GM12878 (cell line): Measurements from ENCODE around the gene S1PR2. TPM values are rescaled to one million over a fixed set of nuclear protein-coding genes. Genes with fewer than 3 reads are reported as not detected.
A peak's percentile ranks its signal among the peaks of the same experiment; 100 is the strongest.

Source experiments
- ASH2L ChIP-seq: fragments of 300-600, 200-600 bp; sonication (generic); IDR thresholded peaks from 2 replicates; pipeline ENCODE4 v1.6.1; 2017; ENCODE audit warnings: low read depth, mild to moderate bottlenecking, borderline replicate concordance
- BCL11A ChIP-seq: IDR thresholded peaks from 2 replicates; pipeline ENCODE4 v1.6.1; 2011; ENCODE audit warnings: low read depth, low read length
- CHD1 ChIP-seq: IDR thresholded peaks from 2 replicates; pipeline ENCODE4 v1.6.1; 2012; ENCODE audit warnings: low read depth, low read length, improper control_type of control experiment
- CHD4 ChIP-seq: fragments of 200-600 bp; sonication (generic); IDR thresholded peaks from 2 replicates; pipeline ENCODE4 v1.6.1; 2016; ENCODE audit warnings: mild to moderate bottlenecking
- CREM ChIP-seq: IDR thresholded peaks from 2 replicates; pipeline ENCODE4 v1.6.1; 2014; ENCODE audit warnings: antibody characterized with exemption, low read depth
- EP300 ChIP-seq, 2 experiments: fragments of 150-350 bp in 1 of 2; IDR thresholded peaks; 2 replicates each; pipeline ENCODE4 v1.6.1; 2011 to 2012; ENCODE audit warnings: low read depth in 2 of 2, low read length in 2 of 2, borderline replicate concordance in 1 of 2, improper control_type of control experiment in 1 of 2, inconsistent platforms in 1 of 2; ENCODE audit not compliant: control insufficient read depth in 1 of 2
- HDAC2 ChIP-seq: fragments of 200-600 bp; sonication (generic); IDR thresholded peaks from 2 replicates; pipeline ENCODE4 v1.6.1; 2017
- HDAC6 ChIP-seq: fragments of 200-600 bp; sonication (generic); IDR thresholded peaks from one replicate; pipeline ENCODE4 v1.8.0; 2017; ENCODE audit warnings: antibody characterized with exemption; ENCODE audit not compliant: unreplicated experiment
- KAT2A ChIP-seq: conservative IDR thresholded peaks from 2 replicates; pipeline ENCODE4 v1.6.1; 2011; ENCODE audit warnings: low read depth, low read length; ENCODE audit not compliant: control insufficient read depth
- MXI1 ChIP-seq: fragments of 150-350 bp; IDR thresholded peaks from 2 replicates; pipeline ENCODE4 v1.6.1; 2011; ENCODE audit warnings: low read depth, mild to moderate bottlenecking, inconsistent platforms, low read length, improper control_type of control experiment
- NFYB ChIP-seq: IDR thresholded peaks from 2 replicates; pipeline ENCODE4 v1.6.1; 2011; ENCODE audit warnings: low read depth, mild to moderate bottlenecking, low read length, improper control_type of control experiment, moderate library complexity; ENCODE audit not compliant: insufficient read depth
- PAX5 ChIP-seq: IDR thresholded peaks from 2 replicates; pipeline ENCODE4 v1.6.1; 2011; ENCODE audit warnings: low read depth, low read length, borderline replicate concordance
- RCOR1 ChIP-seq: conservative IDR thresholded peaks from 2 replicates; pipeline ENCODE4 v1.6.1; 2012; ENCODE audit warnings: low read depth, low read length, improper control_type of control experiment
- RELA ChIP-seq: fragments of 450-650 bp; IDR thresholded peaks from 2 replicates; pipeline ENCODE4 v1.8.0; 2014; ENCODE audit warnings: borderline replicate concordance; ENCODE audit not compliant: partially characterized antibody
- SP1 ChIP-seq: IDR thresholded peaks from one replicate; pipeline ENCODE4 v1.6.1; 2011; ENCODE audit warnings: low read depth, low read length
- USF2 ChIP-seq: IDR thresholded peaks from 2 replicates; pipeline ENCODE4 v1.6.1; 2011; ENCODE audit warnings: low read depth, low read length, improper control_type of control experiment, borderline replicate concordance
- WRNIP1 ChIP-seq: IDR thresholded peaks from 2 replicates; pipeline ENCODE4 v1.6.1; 2011; ENCODE audit warnings: low read depth, low read length, improper control_type of control experiment, borderline replicate concordance
- ZNF274 ChIP-seq: IDR thresholded peaks from one replicate; pipeline ENCODE4 v1.8.0; 2011; ENCODE audit not compliant: insufficient read length, insufficient read depth
- polyA plus RNA-seq, 11 experiments: library from polyadenylated mRNA; depleted of rRNA in 4 of 11; unstranded in 6 of 11; stranded (reverse) in 5 of 11; fragments of >200 nt; fragmentation: Nextera tagmentation in 4 of 11; fragmentation: Illumina TruSeq in 1 of 11; extraction: Ambion mirVana in 4 of 11; extraction: Trizol in 1 of 11; gene quantifications; 1 replicate in 1 of 11; 2 replicates in 10 of 11; pipeline versions ENCODE4 v1.2.1 to v1.2.3, GENCODE V29; 2011 to 2016; ENCODE audit warnings: inconsistent platforms in 2 of 11, missing spikeins in 2 of 11, low read depth in 1 of 11
- total RNA-seq, 4 experiments: library from RNA; depleted of rRNA in 3 of 4; stranded (reverse); fragments of >200 nt in 3 of 4; fragmentation: Illumina TruSeq in 1 of 4; extraction: Trizol in 1 of 4; gene quantifications; 2 replicates each; pipeline versions ENCODE4 v1.2.1 to v1.2.3, GENCODE V29; 2013 to 2021
- TF ChIP-seq, protein P1 (sequence below): IDR thresholded peaks from 2 replicates; pipeline ENCODE4 v1.6.1; 2012; ENCODE audit warnings: low read depth, low read length, improper control_type of control experiment
- TF ChIP-seq, protein P2 (sequence below): fragments of 450-650 bp; IDR thresholded peaks from 2 replicates; pipeline ENCODE4 v1.6.1; 2017; ENCODE audit warnings: mild to moderate bottlenecking, moderate library complexity
- TF ChIP-seq, protein P3 (sequence below): fragments of 450-650 bp; IDR thresholded peaks from 2 replicates; pipeline ENCODE4 v1.6.1; 2016; ENCODE audit warnings: mild to moderate bottlenecking, moderate library complexity, borderline replicate concordance

The S1PR2 gene
- total and polyA plus RNA-seq, 10 of the 15 experiments (the other 5 are each of a cell fraction or from before 2014, with no cell fraction given) = 4.9 to 26.8 (median 11.6) TPM

DNA sequence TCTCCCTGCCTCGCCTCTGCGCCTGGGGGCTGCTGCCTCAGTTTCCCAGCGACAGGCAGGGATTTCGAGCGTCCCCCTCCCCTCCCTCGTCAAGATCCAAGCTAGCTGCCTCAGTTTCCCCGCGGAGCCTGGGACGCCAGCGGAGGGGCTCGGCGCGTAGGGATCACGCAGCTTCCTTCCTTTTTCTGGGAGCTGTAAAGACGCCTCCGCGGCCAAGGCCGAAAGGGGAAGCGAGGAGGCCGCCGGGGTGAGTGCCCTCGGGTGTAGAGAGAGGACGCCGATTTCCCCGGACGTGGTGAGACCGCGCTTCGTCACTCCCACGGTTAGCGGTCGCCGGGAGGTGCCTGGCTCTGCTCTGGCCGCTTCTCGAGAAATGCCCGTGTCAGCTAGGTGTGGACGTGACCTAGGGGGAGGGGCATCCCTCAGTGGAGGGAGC, 39.1 kb upstream of the S1PR2 start (continued):
- TF ChIP-seq CHD4 (no peak; the same call in 1 of the 2 replicates), PAX5 (peak; percentile 75; the same call in 1 of the 2 replicates), CHD1 (0 out of 2 replicates have a peak, but pooled peaks have one; percentile 35), ZNF274 (no peak), NFYB (no peak), EP300 (IDR thresholded peaks at IDR 0.05; ENCODE audit: borderline replicate concordance in 1 of 2, control insufficient read depth in 1 of 2, low read depth in 2 of 2, low read length in 2 of 2) (peak; percentile 48 to 64; a peak in 3 of 4 replicates), KAT2A (no peak), HDAC6 (no peak), RELA (peak; percentile 30), HDAC2 (no peak), SP1 (peak; percentile 69), MXI1 (peak; percentile 41; the same call in 1 of the 2 replicates), RCOR1 (peak; percentile 92; the same call in 1 of the 2 replicates), ASH2L (no peak), USF2 (no peak), WRNIP1 (no peak; the same call in 1 of the 2 replicates), BCL11A (peak; percentile 78), CREM (peak; percentile 78)
- TF ChIP-seq, protein P1, sequence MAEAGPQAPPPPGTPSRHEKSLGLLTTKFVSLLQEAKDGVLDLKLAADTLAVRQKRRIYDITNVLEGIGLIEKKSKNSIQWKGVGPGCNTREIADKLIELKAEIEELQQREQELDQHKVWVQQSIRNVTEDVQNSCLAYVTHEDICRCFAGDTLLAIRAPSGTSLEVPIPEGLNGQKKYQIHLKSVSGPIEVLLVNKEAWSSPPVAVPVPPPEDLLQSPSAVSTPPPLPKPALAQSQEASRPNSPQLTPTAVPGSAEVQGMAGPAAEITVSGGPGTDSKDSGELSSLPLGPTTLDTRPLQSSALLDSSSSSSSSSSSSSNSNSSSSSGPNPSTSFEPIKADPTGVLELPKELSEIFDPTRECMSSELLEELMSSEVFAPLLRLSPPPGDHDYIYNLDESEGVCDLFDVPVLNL = no peak; the same call in 1 of the 2 replicates
- TF ChIP-seq, protein P2, sequence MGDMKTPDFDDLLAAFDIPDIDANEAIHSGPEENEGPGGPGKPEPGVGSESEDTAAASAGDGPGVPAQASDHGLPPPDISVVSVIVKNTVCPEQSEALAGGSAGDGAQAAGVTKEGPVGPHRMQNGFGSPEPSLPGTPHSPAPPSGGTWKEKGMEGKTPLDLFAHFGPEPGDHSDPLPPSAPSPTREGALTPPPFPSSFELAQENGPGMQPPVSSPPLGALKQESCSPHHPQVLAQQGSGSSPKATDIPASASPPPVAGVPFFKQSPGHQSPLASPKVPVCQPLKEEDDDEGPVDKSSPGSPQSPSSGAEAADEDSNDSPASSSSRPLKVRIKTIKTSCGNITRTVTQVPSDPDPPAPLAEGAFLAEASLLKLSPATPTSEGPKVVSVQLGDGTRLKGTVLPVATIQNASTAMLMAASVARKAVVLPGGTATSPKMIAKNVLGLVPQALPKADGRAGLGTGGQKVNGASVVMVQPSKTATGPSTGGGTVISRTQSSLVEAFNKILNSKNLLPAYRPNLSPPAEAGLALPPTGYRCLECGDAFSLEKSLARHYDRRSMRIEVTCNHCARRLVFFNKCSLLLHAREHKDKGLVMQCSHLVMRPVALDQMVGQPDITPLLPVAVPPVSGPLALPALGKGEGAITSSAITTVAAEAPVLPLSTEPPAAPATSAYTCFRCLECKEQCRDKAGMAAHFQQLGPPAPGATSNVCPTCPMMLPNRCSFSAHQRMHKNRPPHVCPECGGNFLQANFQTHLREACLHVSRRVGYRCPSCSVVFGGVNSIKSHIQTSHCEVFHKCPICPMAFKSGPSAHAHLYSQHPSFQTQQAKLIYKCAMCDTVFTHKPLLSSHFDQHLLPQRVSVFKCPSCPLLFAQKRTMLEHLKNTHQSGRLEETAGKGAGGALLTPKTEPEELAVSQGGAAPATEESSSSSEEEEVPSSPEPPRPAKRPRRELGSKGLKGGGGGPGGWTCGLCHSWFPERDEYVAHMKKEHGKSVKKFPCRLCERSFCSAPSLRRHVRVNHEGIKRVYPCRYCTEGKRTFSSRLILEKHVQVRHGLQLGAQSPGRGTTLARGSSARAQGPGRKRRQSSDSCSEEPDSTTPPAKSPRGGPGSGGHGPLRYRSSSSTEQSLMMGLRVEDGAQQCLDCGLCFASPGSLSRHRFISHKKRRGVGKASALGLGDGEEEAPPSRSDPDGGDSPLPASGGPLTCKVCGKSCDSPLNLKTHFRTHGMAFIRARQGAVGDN = peak; percentile 27; the same call in 1 of the 2 replicates
- TF ChIP-seq, protein P3, sequence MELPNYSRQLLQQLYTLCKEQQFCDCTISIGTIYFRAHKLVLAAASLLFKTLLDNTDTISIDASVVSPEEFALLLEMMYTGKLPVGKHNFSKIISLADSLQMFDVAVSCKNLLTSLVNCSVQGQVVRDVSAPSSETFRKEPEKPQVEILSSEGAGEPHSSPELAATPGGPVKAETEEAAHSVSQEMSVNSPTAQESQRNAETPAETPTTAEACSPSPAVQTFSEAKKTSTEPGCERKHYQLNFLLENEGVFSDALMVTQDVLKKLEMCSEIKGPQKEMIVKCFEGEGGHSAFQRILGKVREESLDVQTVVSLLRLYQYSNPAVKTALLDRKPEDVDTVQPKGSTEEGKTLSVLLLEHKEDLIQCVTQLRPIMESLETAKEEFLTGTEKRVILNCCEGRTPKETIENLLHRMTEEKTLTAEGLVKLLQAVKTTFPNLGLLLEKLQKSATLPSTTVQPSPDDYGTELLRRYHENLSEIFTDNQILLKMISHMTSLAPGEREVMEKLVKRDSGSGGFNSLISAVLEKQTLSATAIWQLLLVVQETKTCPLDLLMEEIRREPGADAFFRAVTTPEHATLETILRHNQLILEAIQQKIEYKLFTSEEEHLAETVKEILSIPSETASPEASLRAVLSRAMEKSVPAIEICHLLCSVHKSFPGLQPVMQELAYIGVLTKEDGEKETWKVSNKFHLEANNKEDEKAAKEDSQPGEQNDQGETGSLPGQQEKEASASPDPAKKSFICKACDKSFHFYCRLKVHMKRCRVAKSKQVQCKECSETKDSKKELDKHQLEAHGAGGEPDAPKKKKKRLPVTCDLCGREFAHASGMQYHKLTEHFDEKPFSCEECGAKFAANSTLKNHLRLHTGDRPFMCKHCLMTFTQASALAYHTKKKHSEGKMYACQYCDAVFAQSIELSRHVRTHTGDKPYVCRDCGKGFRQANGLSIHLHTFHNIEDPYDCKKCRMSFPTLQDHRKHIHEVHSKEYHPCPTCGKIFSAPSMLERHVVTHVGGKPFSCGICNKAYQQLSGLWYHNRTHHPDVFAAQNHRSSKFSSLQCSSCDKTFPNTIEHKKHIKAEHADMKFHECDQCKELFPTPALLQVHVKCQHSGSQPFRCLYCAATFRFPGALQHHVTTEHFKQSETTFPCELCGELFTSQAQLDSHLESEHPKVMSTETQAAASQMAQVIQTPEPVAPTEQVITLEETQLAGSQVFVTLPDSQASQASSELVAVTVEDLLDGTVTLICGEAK = no peak
